COLO668 (cell line): Measurements from ENCODE around the gene SGO2.
A peak's percentile ranks its signal among the peaks of the same experiment; 100 is the strongest.

Source experiments
- DNase-seq: peaks from one replicate; lab custom pipeline; 2025; ENCODE audit not compliant: unreplicated experiment; lab: John Stamatoyannopoulos, UW

The SGO2 gene

GRCh38 chr2:200525882-200526651, at the start of gene SGO2:
Gene SGO2, plus strand, starts transcription at chr2:200526207. Its CDS starts 6,769 bp downstream, at chr2:200532976.
- peak; percentile 96 for DNase-seq

- DNase-seq, result no peak
Observed at GRCh38 chr2:200476836-200477235, 49.2 kb upstream of the SGO2 start.

- DNase-seq, result no peak
Observed at GRCh38 chr2:200477667-200478131, 48.3 kb upstream of the SGO2 start.

GRCh38 chr2:200479692-200480265, 46.2 kb upstream of the SGO2 start:
- DNase-seq, result no peak

GRCh38 chr2:200482194-200482593, 43.8 kb upstream of the SGO2 start:
- no peak for DNase-seq

- peak; percentile 63 for DNase-seq
Observed at GRCh38 chr2:200483729-200484198, 42.2 kb upstream of the SGO2 start.

GRCh38 chr2:200484934-200485333, 41.1 kb upstream of the SGO2 start:
- no peak for DNase-seq

GRCh38 chr2:200486529-200486928, 39.5 kb upstream of the SGO2 start:
- DNase-seq, result no peak

GRCh38 chr2:200488169-200488568, 37.8 kb upstream of the SGO2 start:
- no peak for DNase-seq

GRCh38 chr2:200490001-200490400, 36.0 kb upstream of the SGO2 start:
- no peak for DNase-seq

GRCh38 chr2:200492656-200493055, 33.4 kb upstream of the SGO2 start:
- DNase-seq, result no peak

- DNase-seq, result no peak
Observed at GRCh38 chr2:200494048-200494447, 32.0 kb upstream of the SGO2 start.

GRCh38 chr2:200496696-200497095, 29.3 kb upstream of the SGO2 start:
- DNase-seq, result no peak

GRCh38 chr2:200498402-200499162, 27.4 kb upstream of the SGO2 start:
- no peak for DNase-seq

- no peak for DNase-seq
Observed at GRCh38 chr2:200502196-200502595, 23.8 kb upstream of the SGO2 start.

- no peak for DNase-seq
Observed at GRCh38 chr2:200506679-200507078, 19.3 kb upstream of the SGO2 start.

- DNase-seq, result no peak
Observed at GRCh38 chr2:200507179-200507578, 18.8 kb upstream of the SGO2 start.

GRCh38 chr2:200509235-200509611, 16.8 kb upstream of the SGO2 start:
- no peak for DNase-seq

GRCh38 chr2:200509612-200510433, 16.2 kb upstream of the SGO2 start, which contains the start of gene KCTD18:
Gene KCTD18, minus strand, starts transcription at chr2:200510068. Its CDS starts 3,052 bp downstream, at chr2:200507016.
- DNase-seq, result peak; percentile 93

GRCh38 chr2:200515155-200515554, 10.9 kb upstream of the SGO2 start:
- no peak for DNase-seq

- DNase-seq, result no peak
Observed at GRCh38 chr2:200523158-200523557, 2.8 kb upstream of the SGO2 start.
